HG03060 (cell line): ENCODE data around the gene FBXW5.

Experiments used
- ATAC-seq: cut with Tn5 transposase; IDR thresholded peaks from one replicate; pipeline ENCODE4 v1.9.1; 2021; ENCODE audit warnings: low read depth, moderate number of reproducible peaks; ENCODE audit not compliant: unreplicated experiment

The FBXW5 gene, protein sequence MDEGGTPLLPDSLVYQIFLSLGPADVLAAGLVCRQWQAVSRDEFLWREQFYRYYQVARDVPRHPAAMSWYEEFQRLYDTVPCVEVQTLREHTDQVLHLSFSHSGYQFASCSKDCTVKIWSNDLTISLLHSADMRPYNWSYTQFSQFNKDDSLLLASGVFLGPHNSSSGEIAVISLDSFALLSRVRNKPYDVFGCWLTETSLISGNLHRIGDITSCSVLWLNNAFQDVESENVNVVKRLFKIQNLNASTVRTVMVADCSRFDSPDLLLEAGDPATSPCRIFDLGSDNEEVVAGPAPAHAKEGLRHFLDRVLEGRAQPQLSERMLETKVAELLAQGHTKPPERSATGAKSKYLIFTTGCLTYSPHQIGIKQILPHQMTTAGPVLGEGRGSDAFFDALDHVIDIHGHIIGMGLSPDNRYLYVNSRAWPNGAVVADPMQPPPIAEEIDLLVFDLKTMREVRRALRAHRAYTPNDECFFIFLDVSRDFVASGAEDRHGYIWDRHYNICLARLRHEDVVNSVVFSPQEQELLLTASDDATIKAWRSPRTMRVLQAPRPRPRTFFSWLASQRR

DNA sequence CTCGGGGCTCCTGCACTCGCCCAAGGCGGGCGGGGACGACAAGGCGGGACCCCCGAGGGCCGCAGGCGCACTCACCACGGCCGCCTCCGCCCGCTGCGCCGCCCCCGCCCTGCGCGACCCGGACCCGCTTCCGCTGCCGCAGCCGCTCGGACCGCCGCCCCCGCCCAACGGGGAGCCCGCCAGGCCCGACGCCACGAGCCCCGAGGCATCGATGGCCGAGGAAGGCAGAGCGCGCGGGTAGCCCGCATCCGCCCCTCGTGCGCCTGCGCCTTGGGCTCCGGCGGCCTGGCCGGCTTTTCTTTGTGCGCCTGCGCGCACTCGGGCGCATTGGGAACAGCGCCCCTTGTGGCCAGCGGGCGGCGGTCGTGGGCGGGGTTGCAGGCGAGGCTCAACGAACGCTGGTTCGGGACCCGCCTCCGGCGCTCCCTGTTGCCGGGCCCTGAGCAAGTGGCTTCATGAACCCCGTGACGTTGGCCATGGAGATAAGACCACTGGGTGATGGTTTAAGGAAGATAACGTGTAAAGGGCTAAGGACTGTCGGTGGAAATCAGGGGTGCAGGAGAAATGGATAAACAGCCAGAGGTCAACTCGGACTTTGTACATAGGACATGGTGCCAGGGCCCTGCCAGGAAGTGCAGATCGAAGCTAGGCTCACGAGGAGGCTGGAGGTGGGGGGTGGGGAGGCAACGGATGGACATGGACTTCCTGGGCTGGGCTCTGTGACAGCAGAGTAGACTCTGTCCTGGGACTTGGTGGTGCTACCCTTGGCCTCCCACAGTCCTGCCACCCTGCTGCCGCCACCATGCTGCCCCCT lies at the start of gene FBXW5, which contains the start of gene C8G:
FBXW5 (minus strand) TSS at position 220 of the 814 bp plus-strand sequence. CDS start 655 bp downstream, outside the sequence.
C8G (plus strand) TSS at position 725 of the 814 bp plus-strand sequence; CDS start at position 803, 78 bp downstream.
- peak; percentile 62 for ATAC-seq

DNA sequence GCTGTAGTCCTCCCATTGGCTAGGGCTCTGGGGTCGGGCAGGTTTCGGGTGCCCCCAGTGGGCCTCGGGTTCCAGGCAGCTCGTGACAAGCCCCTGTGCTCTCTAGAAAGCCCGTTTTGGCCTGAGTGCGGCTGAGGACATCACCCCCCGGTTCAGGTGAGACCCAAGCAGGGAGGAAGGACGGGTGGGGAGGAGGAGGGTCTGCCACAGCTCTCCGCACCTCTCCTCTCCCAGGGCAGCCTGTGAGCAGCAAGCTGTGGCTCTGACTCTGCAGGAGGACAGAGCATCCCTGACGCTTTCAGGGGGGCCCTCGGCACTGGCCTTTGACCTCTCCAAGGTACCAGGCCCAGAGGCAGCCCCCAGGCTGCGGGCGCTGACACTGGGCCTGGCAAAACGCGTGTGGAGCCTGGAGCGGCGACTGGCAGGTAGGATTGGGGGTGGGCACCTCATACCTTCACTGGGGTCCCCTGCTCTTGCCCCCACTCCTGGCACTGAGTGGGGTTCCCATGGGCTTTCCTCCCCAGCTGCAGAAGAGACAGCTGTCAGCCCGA lies 48.4 kb upstream of the FBXW5 start:
- no peak for ATAC-seq

DNA sequence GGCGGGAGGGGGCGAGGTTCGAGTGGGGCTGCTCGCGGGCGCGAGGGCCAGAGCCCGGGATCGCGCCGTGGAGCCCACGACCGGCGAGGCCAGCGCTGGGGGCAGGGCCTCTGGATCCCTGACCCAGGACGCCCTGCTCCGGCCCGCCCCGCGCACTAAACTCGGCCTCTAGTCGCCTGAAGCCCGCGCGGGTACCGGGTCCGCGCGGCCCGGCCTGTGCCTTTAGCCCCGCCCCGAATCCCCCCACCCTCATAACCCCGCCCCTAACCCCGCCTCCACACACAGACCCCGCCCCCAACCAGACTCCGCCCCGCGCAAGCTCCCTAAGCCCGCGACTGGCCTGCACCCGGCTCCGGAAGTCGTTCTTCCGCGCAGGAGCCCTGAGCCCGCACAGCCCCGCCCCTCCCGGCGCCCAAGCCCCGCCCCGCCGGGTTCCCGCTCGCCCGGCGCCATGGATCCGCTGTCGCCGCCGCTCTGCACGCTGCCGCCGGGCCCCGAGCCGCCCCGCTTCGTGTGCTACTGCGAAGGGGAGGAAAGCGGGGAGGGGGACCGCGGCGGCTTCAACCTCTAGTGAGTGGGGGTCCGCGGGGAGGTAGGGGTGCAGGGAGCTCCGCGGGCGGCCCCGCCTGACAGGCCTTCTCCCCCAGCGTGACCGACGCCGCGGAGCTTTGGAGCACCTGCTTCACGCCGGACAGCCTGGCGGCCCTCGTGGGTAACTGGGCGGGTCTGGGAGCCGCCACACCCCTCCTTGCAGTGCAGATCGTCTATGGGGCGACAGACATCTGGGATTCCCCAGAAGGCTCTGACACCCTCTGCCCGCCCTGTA lies 47.7 kb upstream of the FBXW5 start, which contains the start of gene PAXX:
PAXX (plus strand) TSS at position 430 of the 826 bp plus-strand sequence; CDS start at position 452, 22 bp downstream.
- ATAC-seq, result peak; percentile 52

DNA sequence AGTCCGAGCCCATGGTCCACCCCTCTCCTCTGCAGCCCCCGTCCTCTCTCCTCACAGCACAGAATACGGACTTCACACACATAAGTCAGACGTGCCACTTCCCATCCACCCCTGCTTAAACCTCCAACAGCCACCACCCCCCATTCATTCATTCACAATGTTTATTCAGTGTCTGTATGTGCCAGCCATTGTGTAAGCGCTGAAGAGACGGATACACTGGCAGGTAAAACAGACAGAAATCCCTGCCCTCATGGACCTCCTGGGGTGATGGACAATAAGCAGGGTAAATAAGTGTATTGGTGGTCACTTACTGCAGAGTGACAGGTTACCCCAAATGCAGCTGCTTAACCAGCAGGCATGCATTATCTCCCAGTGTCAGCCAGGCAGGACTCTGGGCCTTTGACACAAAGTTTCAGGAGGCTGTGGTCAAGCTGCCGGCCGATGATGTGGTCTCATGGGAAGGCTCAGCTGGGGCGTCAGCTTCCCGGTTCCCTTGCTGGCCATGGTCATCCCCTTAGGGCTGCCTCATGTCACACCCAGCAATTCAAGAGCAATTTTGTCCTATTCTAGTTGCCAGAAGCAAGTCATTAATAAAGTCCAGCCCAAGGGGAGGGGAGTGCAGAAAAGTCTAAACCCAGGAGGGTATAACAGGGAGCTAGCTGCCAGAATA lies 45.8 kb upstream of the FBXW5 start:
- no peak for ATAC-seq

DNA sequence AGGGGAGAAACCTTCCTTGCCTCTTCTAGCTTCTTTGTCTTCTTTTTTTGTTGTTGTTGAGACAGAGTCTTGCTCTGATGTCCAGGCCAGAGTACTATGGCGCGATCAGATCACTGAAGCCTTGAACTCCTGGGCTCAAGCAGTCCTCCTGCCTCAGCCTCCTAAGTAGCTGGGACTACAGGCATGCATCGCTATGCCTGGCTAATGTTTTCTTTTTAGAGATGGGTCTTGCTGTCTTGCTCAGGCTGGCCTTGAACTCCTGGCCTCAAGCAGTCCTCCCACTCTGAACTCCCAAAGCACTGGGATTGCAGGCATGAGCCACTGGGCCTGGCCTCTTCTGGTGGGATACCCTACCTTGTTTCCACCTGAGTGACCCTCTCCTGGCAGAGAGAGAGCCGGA lies 44.3 kb upstream of the FBXW5 start:
- no peak for ATAC-seq

DNA sequence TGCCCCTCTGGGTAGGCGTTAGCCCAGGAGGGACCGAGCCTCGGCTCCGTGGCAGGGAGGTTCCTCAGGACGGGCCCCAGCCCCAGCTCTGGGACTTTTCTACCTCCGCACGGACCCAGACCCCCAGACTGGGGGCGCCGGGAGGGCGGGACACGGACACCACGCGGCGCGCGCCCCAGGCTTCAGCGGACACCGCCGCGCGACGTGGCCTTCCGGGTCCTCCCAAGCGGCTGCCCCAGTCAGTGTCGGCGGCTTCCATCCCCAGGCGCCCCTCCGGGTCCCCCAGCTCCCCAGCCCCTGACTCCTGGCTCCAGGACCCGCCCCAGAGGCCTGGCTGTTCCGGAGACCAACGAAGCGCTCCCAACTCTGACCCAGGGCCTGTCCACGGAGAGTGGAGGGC lies 41.3 kb upstream of the FBXW5 start:
- no peak for ATAC-seq

DNA sequence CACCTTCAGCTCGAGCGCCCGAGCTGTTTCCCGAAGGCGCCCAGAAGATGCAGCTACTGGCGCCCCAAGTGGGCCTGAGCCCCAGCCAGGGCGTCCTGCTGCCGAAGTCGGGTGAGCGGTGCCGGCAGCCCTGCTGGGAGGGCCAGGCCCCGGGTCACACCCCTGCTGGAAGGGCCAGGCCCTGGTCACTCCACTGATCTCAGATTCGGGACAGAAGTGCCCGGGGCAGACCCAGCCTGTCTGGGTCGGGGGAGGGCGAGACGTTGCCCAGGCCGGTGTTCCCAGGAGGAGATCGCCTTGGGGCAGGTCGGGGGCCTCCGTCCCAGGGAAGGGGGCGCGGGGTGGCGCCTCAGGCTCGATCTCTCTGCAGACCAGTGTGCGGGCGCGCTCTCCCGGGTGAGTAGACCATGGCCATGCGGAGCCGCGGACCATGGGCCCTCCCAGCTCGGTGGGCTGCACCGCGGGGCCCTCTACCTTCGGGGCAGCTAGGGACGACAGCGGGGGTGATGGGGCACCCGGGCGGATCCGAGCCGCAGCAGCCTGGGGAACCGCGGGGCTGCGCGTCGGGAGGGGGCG lies 40.6 kb upstream of the FBXW5 start:
- no peak for ATAC-seq

DNA sequence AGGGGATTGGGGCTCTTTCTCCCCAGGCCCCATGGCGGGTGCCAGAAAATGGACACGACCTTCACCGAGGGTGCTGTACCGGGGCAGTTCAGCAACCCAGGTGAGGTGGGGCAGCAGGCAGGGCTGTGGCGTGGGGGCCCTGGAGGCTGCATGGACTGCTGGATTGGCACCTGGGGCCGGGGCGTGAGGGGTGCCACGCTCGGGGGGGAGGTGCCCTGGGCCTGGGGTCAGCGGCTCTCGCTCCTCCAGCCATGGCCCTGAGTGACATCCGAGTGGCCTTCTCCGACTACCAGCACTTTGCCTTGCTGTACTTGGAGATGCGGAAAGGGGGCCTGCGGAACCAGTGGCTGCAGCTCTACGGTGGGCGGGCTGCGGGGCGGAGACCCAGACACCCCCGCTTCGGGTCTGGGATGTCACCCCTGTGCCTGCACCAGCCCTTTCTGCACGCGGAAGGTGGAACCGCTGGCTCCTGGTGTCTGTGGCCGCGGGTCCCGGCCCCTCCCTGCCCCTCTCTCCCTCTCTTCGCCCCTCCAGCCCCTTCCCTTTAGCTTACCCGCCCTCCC lies 40.0 kb upstream of the FBXW5 start:
- no peak for ATAC-seq

DNA sequence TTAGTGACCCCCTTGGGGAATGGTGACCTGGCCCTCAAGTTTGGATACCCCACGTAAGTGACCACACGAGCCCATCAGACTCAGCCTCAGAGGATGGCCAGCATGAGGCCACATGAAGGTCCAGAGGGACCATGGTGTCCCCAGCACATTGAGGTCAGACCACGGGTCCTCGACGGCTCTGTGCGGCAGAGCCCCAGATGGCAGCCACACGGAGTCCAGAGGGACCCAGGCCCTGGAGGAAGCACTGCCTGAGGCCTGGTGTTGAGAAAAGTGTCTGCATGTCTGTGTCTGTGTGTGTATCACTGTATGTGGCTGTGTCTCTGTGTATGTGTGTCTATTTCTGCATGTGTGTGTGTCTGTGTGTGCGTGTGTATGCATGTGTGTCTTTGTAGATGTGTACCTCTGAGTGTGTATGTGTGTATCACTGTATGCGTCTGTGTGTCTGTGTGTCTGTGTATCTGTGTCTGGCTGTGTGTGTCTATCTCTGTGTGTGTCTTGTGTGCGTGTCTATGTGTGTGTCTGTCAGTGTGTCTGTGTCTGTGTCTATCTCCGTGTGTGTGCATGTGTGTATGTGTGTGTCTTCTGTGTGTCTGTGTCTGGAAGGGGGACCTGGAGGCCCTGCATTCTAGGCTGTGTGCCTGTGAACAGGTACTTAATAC lies 39.2 kb upstream of the FBXW5 start:
- no peak for ATAC-seq

DNA sequence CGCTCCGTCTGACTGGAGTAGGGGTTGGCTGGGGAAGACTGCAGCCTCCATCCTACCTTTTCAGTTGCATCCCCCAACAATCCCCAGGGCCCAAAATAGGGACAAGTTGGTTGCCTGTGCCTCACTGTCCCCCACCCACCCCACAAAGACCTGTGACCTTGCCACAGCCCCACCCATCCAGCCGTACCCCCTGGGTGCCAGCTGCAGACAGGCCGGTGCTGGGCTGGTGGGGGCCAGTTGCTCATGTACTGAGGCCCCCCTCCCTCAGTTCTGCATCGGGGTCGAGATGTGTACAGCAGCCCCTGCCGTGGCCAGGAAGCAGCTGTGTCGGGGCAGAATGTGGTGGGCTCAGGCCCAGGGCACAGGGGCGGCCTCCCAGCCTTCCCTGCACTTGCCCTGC lies 38.6 kb upstream of the FBXW5 start:
- no peak for ATAC-seq

DNA sequence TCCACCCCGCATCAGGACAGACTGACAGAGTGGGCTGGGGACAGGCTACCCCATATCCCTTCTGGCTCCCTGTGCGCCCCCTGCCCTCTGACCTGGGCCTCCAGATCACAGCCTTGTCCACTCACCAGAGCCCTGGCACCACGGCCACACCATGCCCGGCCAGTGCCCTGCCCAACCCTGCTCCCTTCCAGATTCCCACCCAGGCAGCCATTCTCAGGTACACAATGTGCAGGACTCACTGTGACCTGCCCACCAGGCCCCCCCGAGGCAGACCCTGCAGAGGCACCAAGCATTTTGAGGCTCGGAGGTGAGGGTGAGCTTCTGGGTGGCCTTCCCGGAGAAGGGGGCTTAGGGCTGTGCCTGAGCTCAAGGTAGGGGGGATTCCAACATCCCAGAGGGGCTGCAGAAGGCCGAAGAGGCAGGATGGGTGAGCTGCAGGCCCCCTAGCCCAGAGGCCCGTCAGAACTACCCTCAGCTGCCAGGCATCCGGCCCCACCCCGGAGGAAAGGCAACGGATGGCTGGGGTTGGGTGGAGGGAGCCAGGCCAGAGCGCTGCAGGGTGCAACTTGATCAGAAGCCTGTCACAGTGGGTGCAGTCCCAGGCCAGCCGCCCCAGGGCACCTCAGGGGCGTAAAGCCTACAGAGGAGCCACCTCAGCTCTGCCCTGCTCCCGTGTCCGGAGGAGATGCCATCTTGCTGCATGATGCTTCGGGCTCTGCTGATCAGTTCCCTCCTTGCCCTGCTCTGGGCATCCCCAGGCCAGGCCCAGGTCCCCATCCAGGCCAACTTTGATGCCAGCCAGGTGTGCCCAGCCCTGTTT lies 37.9 kb upstream of the FBXW5 start, which contains the start of gene LCNL1:
LCNL1 (plus strand) TSS at position 762 of the 820 bp plus-strand sequence. CDS start 594 bp downstream, outside the sequence.
- ATAC-seq, result no peak

DNA sequence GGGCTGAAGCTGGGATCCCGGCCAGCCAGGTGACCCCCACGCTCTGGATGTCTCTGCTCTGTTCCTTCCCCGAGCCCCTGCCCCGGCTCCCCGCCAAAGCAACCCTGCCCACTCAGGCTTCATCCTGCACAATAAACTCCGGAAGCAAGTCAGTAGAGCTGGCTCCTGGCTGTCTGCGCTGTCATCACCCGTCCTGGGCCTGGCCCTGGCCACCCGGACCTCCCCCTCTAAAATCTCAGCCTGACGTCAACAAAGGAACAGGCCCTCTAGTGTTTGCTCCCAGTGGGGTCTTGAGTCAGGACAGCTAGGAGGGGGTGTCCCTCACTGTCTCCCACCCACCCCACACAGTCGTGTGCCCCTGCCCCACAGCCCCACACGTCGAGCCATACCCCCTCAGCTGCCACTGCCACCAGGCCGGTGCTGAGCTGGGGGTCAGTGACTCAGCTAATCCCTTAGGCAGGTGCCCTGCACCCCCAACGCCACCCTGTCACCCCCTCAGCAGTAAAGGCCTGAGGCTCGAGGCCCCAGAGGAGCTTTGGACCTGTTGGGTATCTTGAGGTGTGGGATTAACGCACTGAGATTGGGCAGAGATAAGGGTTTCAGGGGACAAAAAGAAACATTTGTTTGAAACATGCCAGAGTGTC lies 37.2 kb upstream of the FBXW5 start:
- ATAC-seq, result no peak

DNA sequence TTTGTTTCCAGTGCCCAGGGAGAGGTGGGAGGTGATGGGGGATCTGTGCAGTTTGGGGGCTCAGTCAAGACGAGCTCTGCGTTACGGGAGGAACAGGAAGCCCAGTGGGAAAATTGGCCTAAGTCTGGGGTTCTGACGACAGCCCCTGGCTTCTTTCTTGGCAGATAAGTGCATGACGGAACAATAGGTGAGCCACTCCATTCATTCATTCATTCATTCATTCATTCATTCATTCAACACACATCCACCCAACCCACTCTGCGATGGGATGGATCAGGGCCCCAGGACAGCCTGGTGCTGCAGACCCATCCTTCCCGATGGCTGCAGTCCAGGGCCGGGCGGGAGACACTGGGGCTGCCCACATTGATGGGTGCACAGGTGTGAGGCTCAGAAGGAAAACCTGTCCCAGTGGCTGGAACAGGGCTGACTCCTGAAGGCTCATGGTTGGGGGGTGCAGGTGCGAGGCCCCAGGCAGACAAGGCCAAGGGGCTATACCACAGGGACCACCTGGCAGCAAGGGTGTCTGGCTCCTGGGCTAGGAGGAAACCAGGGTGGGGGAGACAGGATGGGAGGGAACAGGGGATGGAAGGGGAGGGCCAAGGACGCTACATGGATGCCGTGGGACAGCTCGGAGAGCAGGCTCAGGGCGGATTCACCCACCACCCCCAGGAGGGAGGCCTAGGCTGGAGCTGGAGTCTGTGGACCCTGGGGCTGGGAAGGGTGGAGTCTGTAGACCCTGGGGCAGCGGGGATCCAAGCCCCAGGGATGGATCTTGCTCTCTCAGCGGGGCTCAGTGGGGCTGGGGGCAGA lies 36.3 kb upstream of the FBXW5 start:
- ATAC-seq, result no peak

DNA sequence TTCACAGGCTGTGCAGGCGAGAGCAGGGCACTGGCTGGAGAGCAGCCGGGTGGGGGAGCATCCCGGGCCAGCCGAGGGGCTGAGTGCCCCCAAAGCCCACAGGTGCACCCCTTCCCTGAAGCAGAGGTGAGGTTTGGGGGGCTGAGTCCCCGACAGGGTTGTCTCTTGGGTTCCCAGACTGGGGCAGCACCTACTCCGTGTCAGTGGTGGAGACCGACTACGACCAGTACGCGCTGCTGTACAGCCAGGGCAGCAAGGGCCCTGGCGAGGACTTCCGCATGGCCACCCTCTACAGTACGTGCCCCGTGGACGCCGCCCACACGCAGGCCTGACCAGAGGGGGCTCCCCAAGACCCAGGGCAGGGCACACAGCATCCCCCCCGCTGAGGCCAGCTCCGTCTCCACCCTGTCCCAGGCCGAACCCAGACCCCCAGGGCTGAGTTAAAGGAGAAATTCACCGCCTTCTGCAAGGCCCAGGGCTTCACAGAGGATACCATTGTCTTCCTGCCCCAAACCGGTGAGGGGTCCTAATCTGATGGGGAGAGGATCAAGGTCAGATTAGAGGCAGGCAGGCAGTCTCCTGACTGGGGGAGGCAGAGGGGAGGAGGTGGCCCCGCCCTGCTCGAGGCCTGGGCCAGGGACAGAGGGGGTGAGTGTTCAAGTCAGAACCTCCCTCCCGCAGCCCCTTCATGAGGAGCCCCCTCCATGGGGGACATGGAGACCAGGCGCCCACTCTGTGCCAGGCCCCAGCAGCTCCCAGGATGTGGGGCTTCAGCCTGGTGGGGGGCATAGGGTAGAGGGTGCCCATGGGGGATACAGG lies 35.4 kb upstream of the FBXW5 start:
- ATAC-seq, result no peak
